HG03066 (cell line): ENCODE measurements around the gene SYT15B.
"Not testable (repeated sequence)": the region's sequence is repeated elsewhere in the genome, so short reads cannot be mapped to it uniquely, and the experiment has no call there.

ENCODE experiments used
- ATAC-seq: cut with Tn5 transposase; IDR thresholded peaks from one replicate; pipeline ENCODE4 v1.9.1; 2021; ENCODE audit warnings: low read depth; ENCODE audit not compliant: unreplicated experiment

The SYT15B gene

GRCh38 chr10:47763554-47764175 lies at the start of gene SYT15B:
SYT15B (minus strand) TSS chr10:47763592; CDS start chr10:47762640, 952 bp downstream.
- not testable (repeated sequence) for ATAC-seq

DNA sequence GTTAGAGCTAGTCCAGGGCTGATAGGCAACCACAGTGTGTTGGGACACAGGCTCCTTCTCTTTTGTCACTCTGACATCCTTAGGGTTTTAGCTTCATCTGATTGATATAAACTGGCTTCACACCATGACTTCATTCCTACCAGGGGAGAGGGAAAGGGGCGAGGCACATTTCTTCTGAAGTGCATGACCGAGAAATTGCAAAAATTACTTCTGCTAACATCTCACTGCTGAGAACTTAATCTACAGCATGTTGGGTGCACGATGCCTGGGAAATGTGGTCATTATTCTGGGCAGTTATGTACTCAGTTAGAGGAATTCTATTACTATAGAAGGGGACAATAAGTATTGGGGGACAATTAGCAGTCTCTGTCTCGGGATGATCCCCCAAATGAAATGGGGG lies 16.2 kb upstream of the SYT15B start:
- ATAC-seq, result not testable (repeated sequence)

DNA sequence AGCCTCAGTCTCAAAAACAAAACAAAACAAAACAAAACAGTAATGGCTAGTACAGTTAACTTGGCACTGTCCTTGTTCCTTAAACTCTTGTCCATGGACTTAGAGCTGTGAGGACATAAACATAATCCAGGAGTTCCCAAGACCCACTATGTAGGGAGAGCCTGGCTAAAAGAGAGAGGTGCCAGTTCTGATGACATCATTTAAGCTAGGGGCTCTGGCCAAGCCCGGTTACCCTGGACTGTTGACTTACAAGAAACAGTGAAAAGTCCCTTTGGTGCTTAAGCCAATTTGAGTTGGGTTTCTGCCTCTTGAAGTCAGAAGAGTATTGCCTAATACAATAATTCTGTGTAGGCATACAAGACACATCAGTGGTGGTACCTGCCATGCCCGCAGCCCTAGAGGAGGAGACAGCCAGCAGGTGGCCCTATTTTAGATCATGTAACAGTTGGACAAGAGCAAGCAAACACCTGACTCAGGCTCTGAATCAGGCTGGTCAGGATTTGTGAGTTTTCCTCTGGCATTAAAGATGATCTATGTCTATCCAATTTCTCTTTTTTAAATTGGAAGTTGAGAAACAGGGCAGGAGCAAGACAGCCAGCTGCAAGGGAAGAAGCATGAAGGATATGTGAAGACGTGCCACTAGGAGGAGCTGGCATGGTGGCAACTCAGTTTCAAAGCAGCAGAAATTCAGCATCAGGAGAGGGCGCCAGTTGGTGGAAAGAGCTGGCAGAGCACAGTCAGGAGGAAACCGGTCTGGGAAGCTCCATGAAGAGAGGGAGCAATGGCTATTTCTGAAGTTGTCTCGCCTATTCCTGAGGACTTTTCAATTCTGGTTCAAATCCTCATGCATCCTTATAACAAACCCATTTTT lies 12.2 kb upstream of the SYT15B start:
- not testable (repeated sequence) for ATAC-seq

DNA sequence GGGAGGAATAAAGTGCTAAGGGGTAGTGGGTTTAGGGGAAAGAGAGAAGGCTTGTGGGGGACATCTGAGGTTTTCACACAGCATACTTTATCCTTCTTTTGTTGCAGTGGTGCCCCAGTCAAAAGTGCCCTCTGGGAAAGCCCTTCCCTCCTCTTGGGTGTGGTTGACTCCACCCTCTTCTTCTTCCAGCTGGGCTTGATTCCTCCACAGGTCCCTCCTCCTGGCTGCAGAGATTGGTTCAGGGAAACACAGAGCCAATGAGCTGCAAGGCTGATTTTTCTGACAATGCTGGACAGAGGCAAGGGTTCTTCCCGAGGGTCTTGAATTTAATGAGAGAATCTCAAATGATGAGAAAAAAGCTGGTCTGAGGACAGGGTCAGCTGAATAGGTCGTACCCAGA lies 7.4 kb upstream of the SYT15B start:
- not testable (repeated sequence) for ATAC-seq

DNA sequence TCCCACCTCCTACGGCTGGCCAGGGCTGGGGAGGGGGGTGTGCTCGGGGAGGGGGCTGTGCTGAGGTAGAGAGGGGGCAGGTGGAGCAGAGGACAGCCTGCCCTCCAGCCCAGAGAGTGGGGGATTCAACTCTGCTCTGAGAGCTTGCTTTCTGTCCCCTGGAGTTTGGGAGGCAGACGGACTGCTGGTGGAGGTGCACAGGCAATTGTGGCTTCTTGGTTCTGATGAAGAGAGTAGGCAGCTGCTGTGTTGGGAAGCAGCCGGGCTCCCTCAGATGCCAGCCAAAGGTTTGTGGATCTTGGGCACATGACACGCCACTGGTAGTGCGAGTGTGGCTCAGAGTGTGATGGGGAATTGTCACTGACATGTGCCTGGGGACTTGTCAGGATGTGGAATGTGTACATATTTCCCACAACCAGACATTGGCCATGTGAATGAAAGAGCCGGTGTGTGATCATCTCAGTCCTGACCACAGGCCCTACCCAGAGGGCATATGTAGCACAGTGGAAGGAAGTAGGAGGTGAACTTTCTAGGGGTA lies 5.3 kb upstream of the SYT15B start:
- ATAC-seq, result not testable (repeated sequence)

DNA sequence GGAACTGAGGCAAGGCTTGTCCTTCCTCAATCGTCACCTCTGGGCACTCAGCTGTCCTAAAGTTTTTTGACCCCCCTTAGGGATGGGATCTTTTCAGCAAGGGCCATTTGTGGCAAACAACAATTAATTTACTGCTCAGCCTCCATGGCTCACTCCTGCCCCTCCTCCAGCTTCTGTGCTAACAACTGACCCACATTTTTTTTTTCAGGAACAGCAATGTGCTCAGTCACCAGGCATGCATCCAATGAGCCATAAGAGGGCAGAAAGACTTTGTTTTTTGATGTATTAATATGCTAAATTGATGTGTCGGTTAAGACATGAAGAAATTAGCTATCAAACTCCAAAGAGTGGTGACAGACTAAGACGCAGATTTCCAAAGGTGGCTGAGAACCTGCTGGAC lies 4.7 kb upstream of the SYT15B start:
- not testable (repeated sequence) for ATAC-seq

DNA sequence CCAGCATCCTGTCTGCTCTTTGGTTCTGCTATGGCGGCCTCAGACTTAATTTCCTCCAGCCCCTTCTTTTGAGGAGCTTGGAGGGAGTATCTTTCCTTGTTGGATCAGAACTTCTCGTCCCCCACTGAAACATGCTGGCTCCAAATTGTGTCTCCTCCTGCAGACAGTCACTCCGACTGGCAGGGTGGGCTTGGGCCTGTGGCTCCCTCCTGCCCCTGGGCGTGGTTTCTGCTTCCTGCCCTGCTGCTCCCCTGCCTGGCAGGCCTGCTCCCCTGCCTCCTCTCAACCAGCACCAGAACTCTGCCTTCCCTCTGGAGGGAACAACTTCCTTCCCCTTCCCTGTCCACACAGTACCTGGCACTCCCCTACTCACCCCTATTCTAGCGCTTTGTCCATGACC lies 3.8 kb upstream of the SYT15B start:
- ATAC-seq, result not testable (repeated sequence)

DNA sequence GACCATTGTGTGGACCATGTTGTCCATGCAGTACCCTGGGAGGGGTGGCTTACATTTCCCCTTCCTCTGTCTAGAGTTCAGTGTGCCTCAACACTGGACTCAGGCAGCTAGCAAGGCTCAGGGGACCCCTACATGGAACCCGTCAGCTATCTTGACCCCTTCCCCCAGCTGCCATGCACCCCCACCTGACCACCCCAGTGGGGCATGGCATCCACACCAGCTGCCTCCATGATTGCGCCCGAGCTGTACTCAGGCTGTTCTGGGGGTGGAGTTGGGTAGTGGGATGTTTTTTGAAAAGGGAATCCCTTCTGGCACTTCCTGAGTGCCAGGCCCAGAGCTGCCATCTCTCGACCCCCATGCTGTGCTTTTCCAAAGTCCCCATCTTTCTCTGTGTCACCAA lies 1.8 kb upstream of the SYT15B start:
- not testable (repeated sequence) for ATAC-seq

DNA sequence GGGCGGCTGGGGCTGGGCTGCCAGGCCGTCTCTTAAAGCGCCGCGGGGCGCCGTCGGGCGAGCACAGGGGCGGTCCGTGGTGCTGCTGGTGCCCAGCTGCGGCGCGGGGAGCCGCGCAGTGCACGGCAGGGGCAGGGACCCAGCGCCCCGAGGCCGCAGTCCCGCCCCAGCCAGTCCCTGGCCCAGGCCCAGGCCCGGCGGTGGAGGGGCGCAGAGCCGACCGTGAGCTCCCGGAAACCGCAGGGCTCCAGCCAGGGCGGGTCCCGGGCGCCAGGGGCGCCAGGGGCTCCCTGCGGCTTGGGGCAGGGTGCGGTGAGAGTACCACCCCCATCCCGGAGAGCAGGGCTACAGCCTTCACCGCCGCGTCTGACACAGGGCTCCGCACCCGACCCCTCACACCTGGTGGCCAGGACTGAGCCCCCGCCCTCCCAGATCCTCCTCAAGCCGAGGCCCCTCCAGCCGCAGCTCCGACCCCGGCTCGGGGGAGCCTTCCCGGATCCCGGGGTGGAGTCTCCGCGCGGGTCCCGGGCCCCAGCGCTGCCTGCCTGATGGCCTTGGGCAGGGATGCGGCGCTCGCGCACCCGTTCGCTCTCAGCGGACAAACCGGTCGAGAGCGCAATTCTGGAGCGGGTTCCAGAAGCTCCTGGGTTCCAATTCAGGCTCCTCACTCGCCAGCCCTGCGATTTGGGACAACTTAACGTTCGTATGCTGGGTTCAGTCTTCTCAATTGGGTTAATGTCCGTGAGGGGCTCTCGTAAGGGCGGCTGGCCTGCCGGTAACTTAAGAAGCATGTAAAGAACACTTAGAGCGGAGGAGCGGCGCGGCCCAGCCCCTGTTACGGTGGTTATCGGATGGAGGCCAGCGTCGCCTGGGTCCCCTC lies 478 bp downstream of the SYT15B start:
- ATAC-seq, result not testable (repeated sequence)

DNA sequence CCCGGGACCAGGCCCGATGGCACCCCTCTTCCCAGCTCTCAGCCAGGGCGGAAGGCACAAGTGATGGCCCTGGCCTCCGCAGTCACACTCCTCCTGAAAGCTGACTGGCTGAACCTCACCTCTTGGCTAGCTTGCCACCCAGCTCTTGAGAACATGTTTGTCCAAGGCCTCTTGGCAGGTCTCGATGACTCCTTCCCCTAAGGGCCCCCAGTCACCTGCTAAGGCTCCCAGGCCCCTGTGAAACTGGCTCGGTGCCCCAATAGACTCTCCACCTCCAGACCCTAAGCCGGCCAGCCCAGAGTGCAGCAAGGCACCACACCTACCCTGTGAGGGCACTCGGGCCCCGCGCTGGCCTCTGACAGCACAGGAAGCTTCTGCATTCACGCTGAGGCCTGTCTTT lies 4.5 kb downstream of the SYT15B start:
- not testable (repeated sequence) for ATAC-seq

GRCh38 chr10:47756169-47756568 lies 7.2 kb downstream of the SYT15B start:
- not testable (repeated sequence) for ATAC-seq

- ATAC-seq, result not testable (repeated sequence)
Observed at GRCh38 chr10:47753871-47754270, 9.5 kb downstream of the SYT15B start.

- not testable (repeated sequence) for ATAC-seq
Observed at GRCh38 chr10:47753176-47753575, 10.2 kb downstream of the SYT15B start.

DNA sequence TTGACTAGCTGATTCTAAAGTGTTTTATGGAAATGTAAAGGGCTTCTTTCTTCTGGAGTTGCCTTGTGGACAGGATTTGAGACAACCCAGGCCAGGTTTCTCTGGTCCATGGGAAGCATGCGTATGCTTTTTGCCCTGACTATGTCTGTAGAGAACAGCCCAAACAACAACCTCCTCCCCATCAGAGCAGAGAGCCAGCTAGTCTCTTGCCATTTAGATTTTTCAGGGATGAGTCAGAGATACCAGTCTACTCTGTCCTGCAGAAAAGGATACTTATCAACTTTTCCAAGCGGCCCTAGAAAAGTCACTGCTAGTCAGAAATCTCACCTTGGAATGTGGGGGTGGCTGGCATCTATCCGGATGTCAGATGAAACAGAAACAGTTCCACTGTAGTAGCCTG lies 11.6 kb downstream of the SYT15B start:
- not testable (repeated sequence) for ATAC-seq

DNA sequence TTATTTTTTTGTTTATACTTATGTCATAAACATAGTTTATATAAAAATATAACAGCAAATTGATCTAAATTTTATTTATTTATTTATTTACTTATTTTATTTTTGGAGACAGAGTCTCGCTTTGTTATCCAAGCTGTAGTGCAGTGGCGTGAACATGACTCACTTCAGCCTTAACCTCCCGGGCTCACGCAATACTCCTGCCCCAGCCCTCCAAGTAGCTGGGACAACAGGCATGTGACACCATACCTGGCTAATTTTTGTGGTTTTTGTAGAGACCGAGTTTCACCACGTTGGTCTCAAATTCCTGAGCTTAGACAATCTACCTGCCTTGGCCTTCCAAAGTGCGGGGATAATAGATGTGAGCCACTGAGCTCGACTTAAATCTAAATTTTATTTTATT lies 13.0 kb downstream of the SYT15B start:
- not testable (repeated sequence) for ATAC-seq

DNA sequence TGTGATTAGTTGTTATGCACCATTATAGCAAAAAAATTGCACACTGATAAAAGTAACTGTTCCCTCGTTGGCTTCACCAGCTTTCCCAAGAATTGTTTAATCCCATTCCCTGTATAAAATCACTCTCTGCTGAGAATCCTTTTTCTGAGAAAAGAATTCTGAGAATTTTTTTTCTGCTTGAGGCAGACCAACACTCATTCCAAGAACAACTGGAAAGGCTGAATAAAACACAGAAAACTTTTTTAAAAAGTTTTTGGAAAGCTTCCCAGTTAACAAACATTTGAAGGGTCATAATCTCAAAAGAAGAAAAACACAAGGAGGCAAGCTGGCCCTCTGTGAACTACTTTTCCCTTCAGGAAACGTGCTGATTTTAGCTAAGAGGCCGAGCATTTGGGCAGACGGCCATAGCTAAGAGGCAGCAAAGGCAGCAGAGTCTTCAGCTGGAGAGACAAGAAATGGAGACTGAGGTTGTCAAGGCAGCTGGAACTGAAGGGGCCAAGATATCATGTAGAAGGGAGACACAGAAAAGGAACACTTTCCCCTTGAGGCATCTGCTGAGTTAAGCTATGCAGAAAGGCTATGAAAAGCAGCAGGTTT lies 16.5 kb downstream of the SYT15B start:
- ATAC-seq, result not testable (repeated sequence)

GRCh38 chr10:47744881-47745280 lies 18.5 kb downstream of the SYT15B start:
- ATAC-seq, result not testable (repeated sequence)

DNA sequence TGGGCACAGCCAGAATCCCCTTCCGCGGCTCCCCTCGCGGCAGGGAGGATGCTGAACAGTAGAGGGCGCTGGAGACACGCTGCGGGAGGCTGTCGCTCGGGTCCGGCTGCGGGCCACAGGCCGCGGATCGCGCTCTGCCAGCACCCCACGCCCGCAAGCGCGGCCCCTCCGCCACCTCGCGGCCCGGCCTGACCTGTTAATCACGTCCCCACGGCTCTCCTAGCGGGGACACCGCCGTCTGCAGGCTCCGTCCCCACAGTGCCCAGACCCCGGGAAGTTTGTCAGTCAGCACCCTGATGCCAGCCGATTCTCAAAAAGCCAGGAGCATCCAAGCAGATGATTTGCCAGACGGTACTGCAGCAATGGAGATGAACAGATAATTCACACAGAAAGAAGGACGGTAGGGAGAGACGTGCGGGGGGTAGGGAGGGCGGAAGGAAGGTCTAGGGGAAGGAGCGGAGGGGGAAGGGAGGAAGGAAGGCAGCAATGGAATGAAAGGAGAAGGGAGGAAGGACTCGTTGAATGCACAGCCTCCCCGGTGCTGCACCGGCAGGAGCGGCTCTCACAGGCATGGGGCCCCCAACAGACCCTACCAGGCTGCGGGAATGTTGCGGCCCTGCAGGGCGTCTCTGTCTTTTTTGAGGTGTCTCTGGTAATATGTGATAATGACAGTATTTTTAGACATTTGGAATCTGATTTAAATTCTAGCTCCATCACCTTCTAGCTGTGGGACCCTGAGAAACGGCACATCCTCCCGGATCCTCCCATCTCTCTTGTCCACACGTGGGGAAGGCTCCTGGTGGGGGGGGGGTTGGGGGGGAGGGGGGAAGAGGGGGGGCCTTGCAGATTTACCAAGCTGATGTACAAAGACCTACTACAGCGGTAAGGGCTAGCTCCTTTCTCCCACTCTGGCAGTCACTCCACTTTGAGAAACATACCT lies 19.5 kb downstream of the SYT15B start:
- peak; percentile 57 for ATAC-seq

- ATAC-seq, result not testable (repeated sequence)
Observed at GRCh38 chr10:47740868-47741267, 22.5 kb downstream of the SYT15B start.
